ENCODE results near the gene TP53BP1. TPM values are rescaled to one million over a fixed set of nuclear protein-coding genes. Genes with fewer than 3 reads are reported as not detected.

Gene TP53BP1
- total and polyA plus RNA-seq, 3 donors from 2014 or later, result 50.0 to 133 (median 112) TPM

DNA sequence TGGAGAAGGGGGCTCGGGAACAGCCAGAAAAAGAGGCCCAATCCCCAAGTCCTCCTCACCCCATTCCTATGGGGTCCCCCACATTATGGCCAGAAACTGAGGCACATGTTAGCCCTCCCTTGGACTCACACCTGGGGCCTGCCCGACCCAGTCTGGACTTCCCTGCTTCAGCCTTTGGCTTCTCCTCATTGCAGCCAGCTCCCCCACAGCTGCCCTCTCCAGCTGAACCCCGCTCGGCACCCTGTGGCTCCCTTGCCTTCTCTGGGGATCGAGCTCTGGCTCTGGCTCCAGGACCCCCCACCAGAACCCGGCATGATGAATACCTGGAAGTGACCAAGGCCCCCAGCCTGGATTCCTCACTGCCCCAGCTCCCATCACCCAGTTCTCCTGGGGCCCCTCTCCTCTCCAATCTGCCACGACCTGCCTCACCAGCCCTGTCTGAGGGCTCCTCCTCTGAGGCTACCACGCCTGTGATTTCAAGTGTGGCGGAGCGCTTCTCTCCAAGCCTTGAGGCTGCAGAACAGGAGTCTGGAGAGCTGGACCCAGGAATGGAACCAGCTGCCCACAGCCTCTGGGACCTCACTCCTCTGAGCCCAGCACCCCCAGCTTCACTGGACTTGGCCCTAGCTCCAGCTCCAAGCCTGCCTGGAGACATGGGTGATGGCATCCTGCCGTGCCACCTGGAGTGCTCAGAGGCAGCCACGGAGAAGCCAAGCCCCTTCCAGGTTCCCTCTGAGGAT lies 35.0 kb upstream of the TP53BP1 start:
- Histone ChIP-seq H3K9me3 (no peaks in the 10 kb centered on the region), H3K4me3 (no peak overlapping the region), H3K36me3 (ENCODE audit: low read depth, missing control alignments) (no peaks in the 10 kb centered on the region), H3K4me1 (no peaks in the 10 kb centered on the region), H3K27ac (no peak overlapping the region), H3K27me3 (no peaks in the 10 kb centered on the region)
- no peak for TF ChIP-seq POLR2A (IDR thresholded peaks at IDR 0.05)
- TF ChIP-seq, protein P1, sequence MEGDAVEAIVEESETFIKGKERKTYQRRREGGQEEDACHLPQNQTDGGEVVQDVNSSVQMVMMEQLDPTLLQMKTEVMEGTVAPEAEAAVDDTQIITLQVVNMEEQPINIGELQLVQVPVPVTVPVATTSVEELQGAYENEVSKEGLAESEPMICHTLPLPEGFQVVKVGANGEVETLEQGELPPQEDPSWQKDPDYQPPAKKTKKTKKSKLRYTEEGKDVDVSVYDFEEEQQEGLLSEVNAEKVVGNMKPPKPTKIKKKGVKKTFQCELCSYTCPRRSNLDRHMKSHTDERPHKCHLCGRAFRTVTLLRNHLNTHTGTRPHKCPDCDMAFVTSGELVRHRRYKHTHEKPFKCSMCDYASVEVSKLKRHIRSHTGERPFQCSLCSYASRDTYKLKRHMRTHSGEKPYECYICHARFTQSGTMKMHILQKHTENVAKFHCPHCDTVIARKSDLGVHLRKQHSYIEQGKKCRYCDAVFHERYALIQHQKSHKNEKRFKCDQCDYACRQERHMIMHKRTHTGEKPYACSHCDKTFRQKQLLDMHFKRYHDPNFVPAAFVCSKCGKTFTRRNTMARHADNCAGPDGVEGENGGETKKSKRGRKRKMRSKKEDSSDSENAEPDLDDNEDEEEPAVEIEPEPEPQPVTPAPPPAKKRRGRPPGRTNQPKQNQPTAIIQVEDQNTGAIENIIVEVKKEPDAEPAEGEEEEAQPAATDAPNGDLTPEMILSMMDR (IDR thresholded peaks at IDR 0.05), result no peak
- DNase-seq, result no peak
- intact Hi-C loops (cut with DNase I; ENCODE audit: low total_unique reads), result no loop called here
- WGBS, 2 donors, result 85 to 90% methylated on average over 6 to 12 of the region's 12 CpGs

DNA sequence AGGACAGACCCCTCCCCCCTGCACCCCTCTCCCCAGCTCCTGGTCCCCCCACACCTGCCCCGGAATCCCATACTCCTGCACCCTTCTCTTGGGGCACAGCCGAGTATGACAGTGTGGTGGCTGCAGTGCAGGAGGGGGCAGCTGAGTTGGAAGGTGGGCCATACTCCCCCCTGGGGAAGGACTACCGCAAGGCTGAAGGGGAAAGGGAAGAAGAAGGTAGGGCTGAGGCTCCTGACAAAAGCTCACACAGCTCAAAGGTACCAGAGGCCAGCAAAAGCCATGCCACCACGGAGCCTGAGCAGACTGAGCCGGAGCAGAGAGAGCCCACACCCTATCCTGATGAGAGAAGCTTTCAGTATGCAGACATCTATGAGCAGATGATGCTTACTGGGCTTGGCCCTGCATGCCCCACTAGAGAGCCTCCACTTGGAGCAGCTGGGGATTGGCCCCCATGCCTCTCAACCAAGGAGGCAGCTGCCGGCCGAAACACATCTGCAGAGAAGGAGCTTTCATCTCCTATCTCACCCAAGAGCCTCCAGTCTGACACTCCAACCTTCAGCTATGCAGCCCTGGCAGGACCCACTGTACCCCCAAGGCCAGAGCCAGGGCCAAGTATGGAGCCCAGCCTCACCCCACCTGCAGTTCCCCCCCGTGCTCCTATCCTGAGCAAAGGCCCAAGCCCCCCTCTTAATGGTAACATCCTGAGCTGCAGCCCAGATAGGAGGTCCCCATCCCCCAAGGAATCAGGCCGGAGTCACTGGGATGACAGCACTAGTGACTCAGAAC lies 34.3 kb upstream of the TP53BP1 start:
- H3K27me3 ChIP-seq, result no peaks in the 10 kb centered on the region
- no peaks in the 10 kb centered on the region for H3K4me1 ChIP-seq
- H3K4me3 ChIP-seq, result no peak overlapping the region
- DNase-seq, result no peak
- no peak for TF ChIP-seq POLR2A (IDR thresholded peaks at IDR 0.05)
- TF ChIP-seq, protein P1 (IDR thresholded peaks at IDR 0.05), result no peak
- H3K9me3 ChIP-seq, result no peaks in the 10 kb centered on the region
- intact Hi-C loops (cut with DNase I; ENCODE audit: low total_unique reads), result no loop called here
- H3K36me3 ChIP-seq (ENCODE audit: low read depth, missing control alignments), result no peaks in the 10 kb centered on the region
- H3K27ac ChIP-seq, result no peak overlapping the region
- 79 to 85% methylated on average over 6 to 9 of the region's 9 CpGs for WGBS, 2 donors

DNA sequence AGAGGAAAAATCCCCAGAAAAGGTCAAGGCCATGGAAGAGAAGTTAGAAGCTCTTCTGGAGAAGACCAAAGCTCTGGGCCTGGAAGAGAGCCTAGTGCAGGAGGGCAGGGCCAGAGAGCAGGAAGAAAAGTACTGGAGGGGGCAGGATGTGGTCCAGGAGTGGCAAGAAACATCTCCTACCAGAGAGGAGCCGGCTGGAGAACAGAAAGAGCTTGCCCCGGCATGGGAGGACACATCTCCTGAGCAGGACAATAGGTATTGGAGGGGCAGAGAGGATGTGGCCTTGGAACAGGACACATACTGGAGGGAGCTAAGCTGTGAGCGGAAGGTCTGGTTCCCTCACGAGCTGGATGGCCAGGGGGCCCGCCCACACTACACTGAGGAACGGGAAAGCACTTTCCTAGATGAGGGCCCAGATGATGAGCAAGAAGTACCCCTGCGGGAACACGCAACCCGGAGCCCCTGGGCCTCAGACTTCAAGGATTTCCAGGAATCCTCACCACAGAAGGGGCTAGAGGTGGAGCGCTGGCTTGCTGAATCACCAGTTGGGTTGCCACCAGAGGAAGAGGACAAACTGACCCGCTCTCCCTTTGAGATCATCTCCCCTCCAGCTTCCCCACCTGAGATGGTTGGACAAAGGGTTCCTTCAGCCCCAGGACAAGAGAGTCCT lies 33.4 kb upstream of the TP53BP1 start:
- 79 to 81% methylated on average over 11 of the region's 11 CpGs for WGBS, 2 donors
- Histone ChIP-seq H3K27me3 (no peaks in the 10 kb centered on the region), H3K4me3 (no peak overlapping the region), H3K27ac (no peak overlapping the region), H3K4me1 (no peaks in the 10 kb centered on the region), H3K9me3 (no peaks in the 10 kb centered on the region), H3K36me3 (ENCODE audit: low read depth, missing control alignments) (no peaks in the 10 kb centered on the region)
- TF ChIP-seq, protein P1 (IDR thresholded peaks at IDR 0.05), result no peak
- DNase-seq, result no peak
- intact Hi-C loops (cut with DNase I; ENCODE audit: low total_unique reads), result no loop called here

DNA sequence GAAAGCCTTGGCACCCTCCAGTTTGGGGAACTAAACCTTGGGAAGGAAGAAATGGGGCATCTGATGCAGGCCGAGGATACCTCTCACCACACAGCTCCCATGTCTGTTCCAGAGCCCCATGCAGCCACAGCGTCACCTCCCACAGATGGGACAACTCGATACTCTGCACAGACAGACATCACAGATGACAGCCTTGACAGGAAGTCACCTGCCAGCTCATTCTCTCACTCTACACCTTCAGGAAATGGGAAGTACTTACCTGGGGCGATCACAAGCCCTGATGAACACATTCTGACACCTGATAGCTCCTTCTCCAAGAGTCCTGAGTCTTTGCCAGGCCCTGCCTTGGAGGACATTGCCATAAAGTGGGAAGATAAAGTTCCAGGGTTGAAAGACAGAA lies 32.2 kb upstream of the TP53BP1 start:
- no peaks in the 10 kb centered on the region for H3K4me1 ChIP-seq
- no peak overlapping the region for H3K4me3 ChIP-seq
- no peaks in the 10 kb centered on the region for H3K27me3 ChIP-seq
- 90 to 100% methylated on average over 4 of the region's 4 CpGs for WGBS, 2 donors
- H3K27ac ChIP-seq, result no peak overlapping the region
- intact Hi-C loops (cut with DNase I; ENCODE audit: low total_unique reads), result no loop called here
- no peak for DNase-seq
- H3K9me3 ChIP-seq, result no peaks in the 10 kb centered on the region
- no peak for TF ChIP-seq POLR2A (IDR thresholded peaks at IDR 0.05)
- TF ChIP-seq, protein P1 (IDR thresholded peaks at IDR 0.05), result no peak
- H3K36me3 ChIP-seq (ENCODE audit: low read depth, missing control alignments), result no peaks in the 10 kb centered on the region

All from testis (tissue), 3 donors.